Neural progenitor cell (in vitro differentiated cells): ENCODE data around the gene CLTCL1. TPM values are rescaled to one million over a fixed set of nuclear protein-coding genes. Genes with fewer than 3 reads are reported as not detected.

ENCODE experiments used
- DNase-seq: peaks from one replicate; pipeline ENCODE4 v3.0.0-alpha.2; 2016; ENCODE audit warnings: low spot score
- H2AFZ ChIP-seq: fragments of 200-600 bp; sonication (generic); replicated peaks from 2 replicates; pipeline ENCODE4 v1.6.1; 2016; ENCODE audit warnings: antibody characterized with exemption
- H3F3A ChIP-seq: fragments of 200-600 bp; sonication (generic); 2 replicates; pipeline ENCODE4 v1.6.1; 2016; ENCODE audit warnings: antibody characterized with exemption, low read depth
- H3K27ac ChIP-seq: fragments of 200-600 bp; sonication (generic); 2 replicates; pipeline ENCODE4 v1.5.1; 2016; ENCODE audit warnings: mild to moderate bottlenecking
- H3K27me3 ChIP-seq: fragments of 200-600 bp; sonication (generic); 2 replicates; pipeline ENCODE4 v1.6.1; 2016; ENCODE audit warnings: mild to moderate bottlenecking, moderate library complexity
- H3K36me3 ChIP-seq: fragments of 200-600 bp; sonication (generic); 2 replicates; pipeline ENCODE4 v1.5.1; 2016
- H3K4me1 ChIP-seq: fragments of 200-600 bp; sonication (generic); 2 replicates; pipeline ENCODE4 v1.6.1; 2016; ENCODE audit warnings: mixed run types
- H3K4me2 ChIP-seq: fragments of 200-600 bp; sonication (generic); 2 replicates; pipeline ENCODE4 v1.6.1; 2016
- H3K4me3 ChIP-seq: fragments of 200-600 bp; sonication (generic); 2 replicates; pipeline ENCODE4 v1.5.1; 2016
- H3K79me2 ChIP-seq: fragments of 200-600 bp; sonication (generic); 2 replicates; pipeline ENCODE4 v1.6.1; 2016; ENCODE audit warnings: low read depth
- H3K9ac ChIP-seq: fragments of 200-600 bp; sonication (generic); 2 replicates; pipeline ENCODE4 v1.6.1; 2016
- H3K9me3 ChIP-seq: fragments of 200-600 bp; sonication (generic); 2 replicates; pipeline ENCODE4 v1.5.1; 2016; ENCODE audit warnings: low read depth
- H4K20me1 ChIP-seq: fragments of 200-600 bp; sonication (generic); 2 replicates; pipeline ENCODE4 v1.6.1; 2016; ENCODE audit warnings: low read depth
- H3K27ac Mint-ChIP-seq: 3 replicates; pipeline ENCODE4 v1.8.0; 2021; ENCODE audit warnings: mixed read lengths
- H3K27me3 Mint-ChIP-seq: 2 replicates; pipeline ENCODE4 v1.8.0; 2022; ENCODE audit warnings: low read depth, mild to moderate bottlenecking, inconsistent platforms, moderate library complexity, mixed read lengths; ENCODE audit not compliant: insufficient read depth
- H3K36me3 Mint-ChIP-seq: 3 replicates; pipeline ENCODE4 v1.8.0; 2021; ENCODE audit warnings: mixed read lengths
- H3K4me1 Mint-ChIP-seq: 3 replicates; pipeline ENCODE4 v1.8.0; 2021; ENCODE audit warnings: mixed read lengths
- H3K4me3 Mint-ChIP-seq: 3 replicates; pipeline ENCODE4 v1.8.0; 2021; ENCODE audit warnings: mild to moderate bottlenecking, moderate library complexity, mixed read lengths
- H3K9me3 Mint-ChIP-seq: 3 replicates; pipeline ENCODE4 v1.8.0; 2020; ENCODE audit warnings: mixed read lengths
- CTCF ChIP-seq: fragments of 200-600 bp; sonication (generic); IDR thresholded peaks from 2 replicates; pipeline ENCODE4 v1.5.1; 2017; ENCODE audit warnings: antibody characterized with exemption, mild to moderate bottlenecking
- EZH2 ChIP-seq: fragments of 200-600 bp; sonication (generic); IDR thresholded peaks from 2 replicates; pipeline ENCODE4 v1.6.1; 2017; ENCODE audit warnings: antibody characterized with exemption, mild to moderate bottlenecking, moderate library complexity
- EZH2phosphoT487 ChIP-seq: fragments of 200-600 bp; sonication (generic); IDR thresholded peaks from 2 replicates; pipeline ENCODE4 v1.6.1; 2017; ENCODE audit warnings: antibody characterized with exemption
- total RNA-seq: library from RNA; depleted of rRNA; stranded (reverse); fragments of >200 nt; gene quantifications from 2 replicates; pipeline ENCODE4 v1.2.3, GENCODE V29; 2015; ENCODE audit warnings: low replicate concordance

The CLTCL1 gene
- total RNA-seq, 1 donor from 2014 or later: 13.7 TPM

- H3K4me3 Mint-ChIP-seq: peak overlapping the region; percentile 76
- H3K27ac Mint-ChIP-seq: no peak overlapping the region
- Histone ChIP-seq H3K4me3 (no peak overlapping the region), H3K36me3 (no peaks in the 10 kb centered on the region), H4K20me1 (peaks cover 7% of the 10 kb centered on the region), H3K9me3 (no peaks in the 10 kb centered on the region), H3K27me3 (peaks cover 26% of the 10 kb centered on the region), H3F3A (no peaks in the 10 kb centered on the region), H3K4me2 (no peak overlapping the region), H3K9ac (no peak overlapping the region), H2AFZ (no peak overlapping the region), H3K79me2 (peaks cover 12% of the 10 kb centered on the region), H3K27ac (no peak overlapping the region), H3K4me1 (peaks cover 6% of the 10 kb centered on the region)
- peaks cover 8% of the 10 kb centered on the region for H3K36me3 Mint-ChIP-seq
- DNase-seq: no peak
- peaks cover 13% of the 10 kb centered on the region for H3K4me1 Mint-ChIP-seq
- H3K9me3 Mint-ChIP-seq: peaks cover 2% of the 10 kb centered on the region
- TF ChIP-seq EZH2 (no peak), EZH2phosphoT487 (no peak), CTCF (no peak)
- H3K27me3 Mint-ChIP-seq: peaks cover 18% of the 10 kb centered on the region
Observed at GRCh38 chr22:19142394-19142793, 149.1 kb downstream of the CLTCL1 start.

GRCh38 chr22:19139974-19140373, 151.5 kb downstream of the CLTCL1 start:
- Histone ChIP-seq H3K27ac (no peak overlapping the region), H3K4me1 (peaks cover 6% of the 10 kb centered on the region), H3K36me3 (no peaks in the 10 kb centered on the region), H3K27me3 (peaks cover 2% of the 10 kb centered on the region), H3F3A (no peaks in the 10 kb centered on the region), H3K4me3 (no peak overlapping the region), H4K20me1 (peaks cover 7% of the 10 kb centered on the region), H3K79me2 (peaks cover 12% of the 10 kb centered on the region), H2AFZ (no peak overlapping the region), H3K4me2 (no peak overlapping the region), H3K9me3 (no peaks in the 10 kb centered on the region), H3K9ac (no peak overlapping the region)
- peaks cover 13% of the 10 kb centered on the region for H3K4me1 Mint-ChIP-seq
- peaks cover 3% of the 10 kb centered on the region for H3K27me3 Mint-ChIP-seq
- no peak for TF ChIP-seq CTCF
- no peak for TF ChIP-seq EZH2
- TF ChIP-seq EZH2phosphoT487: no peak
- H3K27ac Mint-ChIP-seq: no peak overlapping the region
- no peak overlapping the region for H3K4me3 Mint-ChIP-seq
- peaks cover 16% of the 10 kb centered on the region for H3K36me3 Mint-ChIP-seq
- no peaks in the 10 kb centered on the region for H3K9me3 Mint-ChIP-seq
- no peak for DNase-seq

GRCh38 chr22:19139001-19139356, 152.5 kb downstream of the CLTCL1 start:
- Histone ChIP-seq H3K4me1 (peaks cover 6% of the 10 kb centered on the region), H3K4me2 (no peak overlapping the region), H3K36me3 (no peaks in the 10 kb centered on the region), H3K79me2 (peaks cover 9% of the 10 kb centered on the region), H3F3A (no peaks in the 10 kb centered on the region), H3K4me3 (no peak overlapping the region), H3K9me3 (no peaks in the 10 kb centered on the region), H3K27me3 (no peaks in the 10 kb centered on the region), H4K20me1 (peaks cover 7% of the 10 kb centered on the region), H3K9ac (no peak overlapping the region), H2AFZ (no peak overlapping the region), H3K27ac (no peak overlapping the region)
- H3K9me3 Mint-ChIP-seq: no peaks in the 10 kb centered on the region
- H3K36me3 Mint-ChIP-seq: peaks cover 16% of the 10 kb centered on the region
- no peak for TF ChIP-seq EZH2phosphoT487
- TF ChIP-seq CTCF: no peak
- no peak for TF ChIP-seq EZH2
- H3K4me3 Mint-ChIP-seq: peak overlapping the region; percentile 15
- peaks cover 2% of the 10 kb centered on the region for H3K27me3 Mint-ChIP-seq
- H3K27ac Mint-ChIP-seq: no peak overlapping the region
- DNase-seq: no peak
- H3K4me1 Mint-ChIP-seq: peaks cover 6% of the 10 kb centered on the region
